ENCODE measurements around the gene CCDC126. TPM values are rescaled to one million over a fixed set of nuclear protein-coding genes. Genes with fewer than 3 reads are reported as not detected.
"Not testable (repeated sequence)": the region's sequence is repeated elsewhere in the genome, so short reads cannot be mapped to it uniquely, and the experiment has no call there.

CCDC126 gene
- total and polyA plus RNA-seq, 2 donors, result 10.1 to 30.7 TPM

DNA sequence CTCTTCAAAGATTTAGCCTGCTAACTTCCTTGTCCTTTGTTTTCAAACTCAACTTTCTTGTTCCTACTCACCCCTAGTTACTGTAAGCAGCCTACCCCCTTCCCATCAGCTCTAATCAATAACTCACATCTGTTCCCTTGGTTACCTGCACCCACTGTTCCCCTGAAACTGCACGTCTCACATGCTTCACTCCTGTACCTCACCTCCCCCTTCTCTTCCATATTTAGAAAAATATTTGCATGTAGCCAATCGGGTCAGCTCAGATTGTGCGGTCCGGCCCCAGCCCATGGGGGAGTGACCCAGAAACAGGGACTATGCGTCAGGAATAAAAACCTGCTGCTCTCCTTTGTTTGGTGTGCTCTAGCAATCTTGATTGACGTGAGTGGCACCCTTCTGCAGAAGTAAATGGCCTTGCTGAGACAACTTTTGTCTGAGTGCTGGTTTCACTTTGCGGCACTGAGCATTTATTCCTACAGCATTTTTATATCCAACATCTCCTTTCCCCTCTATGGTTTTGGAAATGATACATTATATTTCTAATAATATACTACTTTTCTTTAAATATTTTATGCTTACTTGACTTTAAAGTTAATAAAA lies 61.7 kb downstream of the CCDC126 start:
- Histone ChIP-seq H3K27ac (ENCODE audit: low read depth) (no peak overlapping the region), H3K36me3 (ENCODE audit: insufficient read depth) (no peaks in the 10 kb centered on the region), H3K4me3 (ENCODE audit: low read depth, low read length) (no peak overlapping the region), H3K4me1 (ENCODE audit: insufficient read depth) (no peaks in the 10 kb centered on the region)
- no peak for DNase-seq (ENCODE audit: extremely low spot score)
- WGBS, result 84% methylated on average over 7 of the region's 7 CpGs

DNA sequence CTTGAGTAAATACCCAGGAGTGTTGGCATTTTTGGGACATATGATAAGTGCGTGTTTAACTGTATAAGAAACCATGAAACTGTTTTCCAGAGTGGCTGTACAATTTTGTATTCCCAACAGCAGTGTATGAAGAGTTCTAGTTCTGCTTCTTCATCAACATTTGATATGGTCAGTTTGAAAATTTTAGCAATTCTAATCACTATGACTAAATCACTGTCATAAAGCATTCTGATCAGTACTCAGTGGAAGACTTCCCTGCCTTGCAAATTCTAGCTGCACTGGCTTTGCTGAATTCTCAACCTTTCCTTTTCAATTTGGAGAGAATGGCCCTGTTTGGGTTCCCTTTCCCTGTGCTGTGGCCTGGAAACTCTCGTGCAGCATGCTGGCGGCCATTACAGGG lies 64.2 kb downstream of the CCDC126 start:
- no peak for DNase-seq (ENCODE audit: extremely low spot score)
- H3K4me3 ChIP-seq (ENCODE audit: low read depth, low read length), result no peak overlapping the region
- H3K27ac ChIP-seq (ENCODE audit: low read depth), result no peak overlapping the region
- 82% methylated on average over 3 of the region's 3 CpGs for whole genome bisulfite sequencing
- no peaks in the 10 kb centered on the region for H3K4me1 ChIP-seq (ENCODE audit: insufficient read depth)
- no peaks in the 10 kb centered on the region for H3K36me3 ChIP-seq (ENCODE audit: insufficient read depth)

DNA sequence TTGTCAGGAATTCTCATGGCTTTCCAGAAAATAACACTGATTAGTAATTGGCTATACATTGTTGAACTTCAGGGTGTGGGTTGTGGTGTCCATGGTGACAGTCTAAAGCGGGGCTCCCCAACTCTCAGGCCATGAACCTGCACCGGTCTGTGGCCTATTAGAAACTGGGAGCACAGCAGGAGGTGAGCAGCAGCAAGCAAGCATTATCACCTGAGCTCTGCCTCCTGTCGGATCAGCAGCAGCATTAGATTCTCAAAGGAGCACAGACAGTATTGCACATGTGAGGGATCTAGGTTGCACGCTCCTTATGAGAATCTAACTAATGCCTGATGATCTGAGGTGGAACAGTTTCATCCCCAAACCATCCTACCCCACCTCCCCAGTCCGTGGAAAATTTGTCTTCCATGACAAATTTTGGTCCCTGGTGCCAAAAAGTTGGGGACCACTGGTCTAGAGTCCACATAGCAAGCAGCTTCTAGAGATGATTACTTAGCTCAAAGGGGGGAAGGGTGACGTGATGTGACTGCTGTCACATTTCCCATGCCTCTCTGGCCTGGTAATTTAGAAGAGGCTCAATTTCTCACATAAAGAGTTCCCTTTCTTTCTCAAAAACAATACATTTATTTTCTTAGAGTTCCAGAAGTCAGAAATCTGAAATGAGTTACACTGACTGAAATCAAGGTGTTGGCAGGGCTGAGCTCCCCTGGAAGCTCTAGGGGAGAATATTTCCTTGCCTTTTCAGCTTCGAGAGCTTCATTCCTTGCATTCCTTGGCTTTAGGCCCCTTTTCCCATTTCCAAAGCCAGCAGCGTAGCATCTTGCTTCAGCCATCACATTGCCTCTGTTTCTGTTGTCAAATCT lies 65.2 kb downstream of the CCDC126 start:
- WGBS, result 75% methylated on average over 8 of the region's 8 CpGs
- DNase-seq (ENCODE audit: extremely low spot score), result no peak
- H3K36me3 ChIP-seq (ENCODE audit: insufficient read depth), result no peaks in the 10 kb centered on the region
- no peak overlapping the region for H3K4me3 ChIP-seq (ENCODE audit: low read depth, low read length)
- no peak overlapping the region for H3K27ac ChIP-seq (ENCODE audit: low read depth)
- H3K4me1 ChIP-seq (ENCODE audit: insufficient read depth), result no peaks in the 10 kb centered on the region

DNA sequence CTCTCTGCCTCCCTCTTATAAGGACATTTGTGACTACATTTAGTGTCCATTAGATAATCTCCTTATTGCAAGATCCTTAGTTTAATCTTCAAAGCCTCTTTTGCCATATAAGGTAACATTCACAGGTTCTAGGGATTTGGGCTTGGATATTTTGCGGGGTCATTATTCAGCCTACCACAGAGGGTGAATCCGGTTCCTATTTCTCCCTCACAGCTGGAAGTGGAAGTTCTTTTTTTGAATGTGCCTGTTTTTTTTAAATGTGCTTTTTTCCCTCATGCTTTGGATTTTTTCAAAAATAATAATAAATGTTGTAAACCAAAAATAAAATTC lies 65.8 kb downstream of the CCDC126 start:
- Histone ChIP-seq H3K36me3 (ENCODE audit: insufficient read depth) (no peaks in the 10 kb centered on the region), H3K27ac (ENCODE audit: low read depth) (no peak overlapping the region), H3K4me3 (ENCODE audit: low read depth, low read length) (no peak overlapping the region), H3K4me1 (ENCODE audit: insufficient read depth) (no peaks in the 10 kb centered on the region)
- DNase-seq (ENCODE audit: extremely low spot score), result no peak
- WGBS, result 80% methylated on average over 2 of the region's 2 CpGs

DNA sequence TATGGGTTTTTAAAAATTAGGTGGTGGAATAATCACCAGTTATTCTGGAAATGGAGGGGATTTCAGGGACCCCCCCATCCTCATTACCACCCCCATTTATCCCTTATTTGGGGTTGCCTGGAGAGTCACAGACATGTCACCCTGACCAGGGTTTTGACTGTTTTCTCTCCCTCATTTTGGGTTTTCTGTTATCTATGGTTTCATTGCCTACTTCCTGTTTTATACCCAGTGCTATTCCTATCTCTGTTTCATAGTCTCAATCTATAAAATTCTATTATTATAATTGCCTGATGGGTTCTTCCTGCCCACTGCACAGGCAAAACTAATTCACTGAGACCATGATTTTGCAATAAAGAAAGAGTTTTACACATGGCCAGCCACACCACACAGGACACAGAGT lies 66.9 kb downstream of the CCDC126 start:
- no peak for DNase-seq (ENCODE audit: extremely low spot score)
- Histone ChIP-seq H3K27ac (ENCODE audit: low read depth) (no peak overlapping the region), H3K4me3 (ENCODE audit: low read depth, low read length) (no peak overlapping the region), H3K36me3 (ENCODE audit: insufficient read depth) (no peaks in the 10 kb centered on the region), H3K4me1 (ENCODE audit: insufficient read depth) (no peaks in the 10 kb centered on the region)

DNA sequence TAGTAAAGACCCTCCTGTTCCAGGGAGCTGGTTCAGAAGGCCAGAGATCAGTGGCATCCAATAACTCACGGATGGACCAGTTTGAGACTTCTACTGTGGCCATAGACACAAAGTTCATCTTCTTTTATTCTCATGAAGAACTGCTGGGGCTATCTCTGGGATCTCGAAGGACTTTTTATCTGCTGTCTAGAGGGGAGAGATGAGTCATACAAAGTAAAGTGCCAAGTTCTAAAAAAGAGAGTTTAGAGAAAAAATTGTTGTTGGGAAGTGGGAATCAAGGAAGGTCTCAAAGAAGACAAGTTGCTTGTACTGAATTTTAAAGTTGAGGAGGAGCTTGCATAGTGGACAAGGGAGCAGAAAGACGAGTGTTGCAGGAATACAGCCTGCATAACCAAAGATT lies 74.9 kb downstream of the CCDC126 start:
- 60% methylated on average over 3 of the region's 3 CpGs for WGBS
- no peak for DNase-seq (ENCODE audit: extremely low spot score)
- Histone ChIP-seq H3K27ac (ENCODE audit: low read depth) (no peak overlapping the region), H3K36me3 (ENCODE audit: insufficient read depth) (no peaks in the 10 kb centered on the region), H3K4me3 (ENCODE audit: low read depth, low read length) (no peak overlapping the region), H3K4me1 (ENCODE audit: insufficient read depth) (no peaks in the 10 kb centered on the region)

DNA sequence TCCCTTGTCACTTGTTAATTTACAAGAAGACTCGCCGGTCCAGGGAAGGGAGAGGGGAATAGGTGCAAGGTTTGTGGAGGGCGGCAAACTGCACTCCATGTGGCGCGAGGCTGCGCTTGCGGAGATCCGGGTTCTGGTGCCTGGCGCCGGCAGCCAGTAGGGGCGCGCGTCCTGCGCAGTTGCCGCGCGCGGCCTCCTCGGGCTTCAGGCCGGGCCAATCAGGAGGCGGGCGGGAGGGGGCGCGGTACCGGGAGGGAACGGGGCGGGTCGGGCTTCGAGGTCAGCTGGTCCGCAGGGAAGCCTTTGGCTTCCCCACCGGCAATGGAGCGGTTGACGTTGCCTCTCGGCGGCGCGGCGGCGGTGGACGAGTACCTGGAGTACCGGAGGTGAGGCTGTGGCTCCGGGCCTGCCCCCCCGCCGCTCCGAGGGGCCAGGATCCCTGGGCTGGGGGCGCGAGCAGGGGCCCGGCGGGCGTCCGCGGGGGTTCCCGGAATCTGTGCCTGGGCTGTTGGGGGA lies 82.8 kb downstream of the CCDC126 start, which contains the start of gene FAM221A:
Gene FAM221A, plus strand, starts transcription at position 302 of the 516 bp plus-strand sequence. Its CDS starts 20 bp downstream, at position 322.
- peak within 1 kb of the TSS; percentile 93 for H3K27ac ChIP-seq (ENCODE audit: low read depth)
- H3K4me3 ChIP-seq (ENCODE audit: low read depth, low read length), result peak within 1 kb of the TSS; percentile 96
- H3K4me1 ChIP-seq (ENCODE audit: insufficient read depth), result peaks cover 2% of the 10 kb centered on the region
- DNase-seq (ENCODE audit: extremely low spot score), result no peak
- under 1% methylated on average over 53 of the region's 53 CpGs for WGBS
- H3K36me3 ChIP-seq (ENCODE audit: insufficient read depth), result no peaks in the 10 kb centered on the region

DNA sequence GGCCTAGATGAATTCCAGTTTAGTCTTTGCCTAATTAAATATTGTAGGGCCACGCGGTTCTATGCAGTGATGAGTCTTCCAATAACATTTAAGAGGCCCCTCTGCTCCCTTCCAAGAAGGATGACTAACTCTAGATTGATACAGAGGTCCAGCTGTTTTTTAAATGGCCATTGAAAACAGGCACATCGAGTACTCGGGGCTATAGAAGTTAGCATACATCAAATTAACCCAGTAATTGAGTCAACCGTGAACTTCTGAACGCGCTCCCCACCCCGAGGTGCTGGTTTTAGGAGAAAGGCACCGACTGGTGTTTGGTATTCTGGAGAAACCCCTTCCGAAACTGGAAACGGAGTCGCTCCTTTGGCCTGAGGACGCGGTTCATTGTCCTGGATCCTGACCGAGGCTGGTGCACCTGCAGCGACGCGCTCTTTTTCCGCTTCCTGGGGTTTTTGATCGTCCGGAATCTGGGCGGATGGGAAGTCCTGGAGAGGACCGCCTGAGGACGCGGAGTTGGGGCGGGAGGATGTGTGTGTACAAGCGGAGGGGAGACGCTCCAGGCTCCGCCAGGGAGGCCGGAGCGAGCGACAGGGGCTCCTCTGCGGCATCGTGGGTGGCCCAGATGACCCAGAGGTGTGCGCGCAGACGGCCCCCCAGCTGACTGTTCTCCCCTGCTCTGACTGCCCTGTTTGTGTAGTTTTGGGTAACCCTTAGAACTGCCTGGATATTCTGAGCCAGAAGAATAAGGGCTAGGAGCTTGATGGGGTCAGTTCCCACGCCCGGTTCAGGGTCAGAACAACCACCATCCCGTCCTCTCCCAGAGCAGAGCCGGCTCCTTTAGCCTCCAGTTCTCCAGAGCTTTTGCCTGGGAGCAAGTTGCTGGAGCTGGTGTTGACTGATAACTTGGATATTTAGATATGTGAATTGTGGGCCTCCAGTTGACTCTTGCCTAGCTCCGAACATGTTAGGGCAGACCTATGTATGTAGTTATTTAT lies 83.5 kb downstream of the CCDC126 start:
- H3K4me1 ChIP-seq (ENCODE audit: insufficient read depth), result peaks cover 2% of the 10 kb centered on the region
- H3K36me3 ChIP-seq (ENCODE audit: insufficient read depth), result no peaks in the 10 kb centered on the region
- H3K27ac ChIP-seq (ENCODE audit: low read depth), result peak overlapping the region; percentile 93
- 7% methylated on average over 42 of the region's 42 CpGs for WGBS
- peak; percentile 69 for DNase-seq (ENCODE audit: extremely low spot score)
- peak overlapping the region; percentile 96 for H3K4me3 ChIP-seq (ENCODE audit: low read depth, low read length)

DNA sequence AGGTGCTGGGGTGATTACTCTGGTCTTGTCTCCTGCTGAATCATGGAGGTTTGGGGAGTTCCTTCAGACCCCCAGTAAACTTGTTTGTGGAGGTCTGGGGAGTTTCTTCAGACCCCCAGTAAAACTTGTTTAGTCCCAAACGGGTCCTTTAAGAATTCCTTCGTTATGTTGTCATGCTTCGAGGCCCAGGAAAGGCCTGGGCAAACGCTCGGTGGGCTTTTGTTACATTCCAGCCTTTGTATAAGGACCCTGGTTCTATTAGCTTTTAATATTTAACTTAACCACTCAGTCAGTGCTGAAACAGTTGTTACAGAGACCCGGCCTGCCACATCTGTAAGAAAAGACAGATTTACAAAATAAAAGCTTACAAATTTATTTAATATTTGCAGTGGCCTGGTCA lies 86.9 kb downstream of the CCDC126 start:
- 77% methylated on average over 6 of the region's 6 CpGs for WGBS
- not testable (repeated sequence) for DNase-seq (ENCODE audit: extremely low spot score); H3K27ac ChIP-seq (ENCODE audit: low read depth); H3K4me1 ChIP-seq (ENCODE audit: insufficient read depth); H3K36me3 ChIP-seq (ENCODE audit: insufficient read depth); H3K4me3 ChIP-seq (ENCODE audit: low read depth, low read length)

DNA sequence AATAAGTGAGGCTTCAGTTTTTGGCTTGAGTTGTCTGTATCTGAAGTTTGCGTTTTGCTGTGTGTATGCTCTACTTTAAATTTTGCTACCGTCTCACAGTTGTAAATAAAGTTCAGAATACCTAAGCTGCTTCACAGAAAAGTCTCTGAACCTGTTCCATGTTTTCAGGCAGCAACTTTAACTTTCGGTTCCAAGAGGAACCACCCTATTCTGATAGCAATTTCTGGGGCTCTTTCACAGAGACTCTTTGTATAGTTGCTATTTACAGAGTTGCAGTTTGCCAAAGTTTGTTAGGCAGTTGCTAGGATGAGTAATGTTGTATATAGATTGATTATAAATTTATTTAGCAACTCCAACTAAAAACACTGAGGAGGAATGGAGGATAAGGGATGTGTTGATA lies 88.5 kb downstream of the CCDC126 start:
- DNase-seq (ENCODE audit: extremely low spot score), result no peak
- H3K27ac ChIP-seq (ENCODE audit: low read depth), result no peak overlapping the region
- peaks cover 2% of the 10 kb centered on the region for H3K36me3 ChIP-seq (ENCODE audit: insufficient read depth)
- WGBS, result 32% methylated on average over 3 of the region's 3 CpGs
- H3K4me1 ChIP-seq (ENCODE audit: insufficient read depth), result no peaks in the 10 kb centered on the region
- H3K4me3 ChIP-seq (ENCODE audit: low read depth, low read length), result no peak overlapping the region

DNA sequence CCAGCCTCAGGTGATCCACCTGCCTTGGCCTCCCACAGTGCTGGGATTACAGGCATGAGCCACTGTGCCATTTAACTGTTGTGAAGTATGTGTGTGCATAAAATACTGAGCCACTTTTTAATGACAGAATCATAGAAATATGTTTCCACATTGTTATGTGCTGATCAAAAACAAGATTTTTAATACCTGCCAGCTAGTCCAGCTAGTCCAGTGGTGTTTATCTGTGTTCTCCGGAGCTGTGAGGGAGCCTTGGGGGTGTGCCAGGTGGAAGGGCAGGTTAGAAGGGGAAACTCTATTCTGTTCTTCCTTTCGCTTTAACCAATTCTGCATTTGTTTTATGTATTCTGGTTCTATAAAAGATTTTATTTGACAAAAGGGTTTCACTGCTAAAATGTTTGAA lies 89.8 kb downstream of the CCDC126 start:
- 57% methylated on average over 2 of the region's 2 CpGs for WGBS
- DNase-seq (ENCODE audit: extremely low spot score), result no peak
- no peak overlapping the region for H3K4me3 ChIP-seq (ENCODE audit: low read depth, low read length)
- H3K27ac ChIP-seq (ENCODE audit: low read depth), result no peak overlapping the region
- peaks cover 2% of the 10 kb centered on the region for H3K36me3 ChIP-seq (ENCODE audit: insufficient read depth)
- no peaks in the 10 kb centered on the region for H3K4me1 ChIP-seq (ENCODE audit: insufficient read depth)

DNA sequence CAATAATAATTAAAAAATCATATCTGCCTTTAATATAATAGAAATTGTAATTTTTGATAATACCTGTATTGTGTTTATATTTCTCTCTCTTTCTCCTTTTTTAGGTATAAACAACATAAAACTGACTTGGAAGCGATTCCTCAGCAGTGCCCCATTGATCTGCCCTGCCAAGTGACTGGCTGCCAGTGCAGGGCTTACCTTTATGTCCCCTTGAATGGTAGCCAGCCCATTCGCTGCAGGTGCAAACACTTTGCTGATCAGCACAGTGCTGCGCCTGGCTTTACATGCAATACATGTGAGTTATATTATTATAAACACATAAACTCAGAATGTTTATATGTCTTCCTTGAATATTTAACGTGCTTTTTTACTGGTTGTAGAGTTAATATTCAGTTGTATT lies 92.0 kb downstream of the CCDC126 start:
- Histone ChIP-seq H3K36me3 (ENCODE audit: insufficient read depth) (peaks cover 2% of the 10 kb centered on the region), H3K4me3 (ENCODE audit: low read depth, low read length) (no peak overlapping the region), H3K27ac (ENCODE audit: low read depth) (no peak overlapping the region), H3K4me1 (ENCODE audit: insufficient read depth) (no peaks in the 10 kb centered on the region)
- 87% methylated on average over 4 of the region's 4 CpGs for WGBS
- no peak for DNase-seq (ENCODE audit: extremely low spot score)

DNA sequence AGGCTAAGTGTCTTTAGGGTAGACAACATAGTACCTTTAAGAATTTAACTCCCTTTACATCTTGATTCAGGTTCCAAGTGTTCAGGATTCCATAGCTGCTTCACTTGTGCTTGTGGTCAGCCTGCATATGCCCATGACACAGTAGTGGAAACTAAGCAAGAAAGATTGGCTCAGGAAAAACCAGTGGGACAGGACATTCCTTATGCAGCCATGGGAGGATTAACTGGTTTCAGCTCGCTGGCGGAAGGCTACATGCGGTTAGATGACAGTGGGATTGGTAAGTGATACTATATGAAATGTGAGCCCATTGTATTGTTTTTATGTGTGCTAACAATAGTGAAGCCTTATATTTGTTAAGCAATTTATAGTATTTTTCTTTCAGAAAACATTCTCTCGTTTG lies 94.1 kb downstream of the CCDC126 start:
- Histone ChIP-seq H3K4me1 (ENCODE audit: insufficient read depth) (no peaks in the 10 kb centered on the region), H3K4me3 (ENCODE audit: low read depth, low read length) (no peak overlapping the region), H3K36me3 (ENCODE audit: insufficient read depth) (peaks cover 2% of the 10 kb centered on the region), H3K27ac (ENCODE audit: low read depth) (no peak overlapping the region)
- WGBS, result 84% methylated on average over 4 of the region's 4 CpGs
- no peak for DNase-seq (ENCODE audit: extremely low spot score)

Data from urinary bladder (tissue), 4 donors.